ENCODE data around the gene SERPINB2. TPM values are rescaled to one million over a fixed set of nuclear protein-coding genes. Genes with fewer than 3 reads are reported as not detected.

SERPINB2 gene
- total RNA-seq, 2 experiments from 2014 or later: not detected

DNA sequence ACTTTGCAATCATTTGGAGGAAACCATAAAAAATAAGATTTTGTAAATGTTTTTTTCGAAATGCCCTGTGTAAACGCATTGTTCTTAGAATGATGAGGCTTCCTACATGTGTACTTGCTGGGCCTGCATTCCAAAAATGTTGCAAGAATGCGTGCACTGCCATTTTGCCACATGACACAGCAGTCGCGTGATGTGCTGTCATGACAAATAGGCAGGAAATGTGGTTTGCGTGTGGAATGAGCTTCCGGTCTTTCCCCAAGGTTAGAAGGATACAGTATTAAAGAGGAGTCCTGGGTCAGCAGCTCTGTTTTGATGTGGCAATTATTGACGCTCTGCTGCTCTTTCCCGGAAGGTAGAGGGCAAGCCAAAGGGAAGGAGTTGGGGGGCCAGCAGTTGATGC lies 18.1 kb upstream of the SERPINB2 start:
- DNase-seq (no peak), ATAC-seq (no peak)
- peaks cover 6% of the 10 kb centered on the region for H3K27me3 Mint-ChIP-seq
- no peaks in the 10 kb centered on the region for H3K9me3 Mint-ChIP-seq (ENCODE audit: low read depth)
- intact Hi-C loops (cut with DNase I, micrococcal nuclease): no loop called here
- no peak overlapping the region for H3K4me3 Mint-ChIP-seq
- H3K36me3 Mint-ChIP-seq (ENCODE audit: low read depth): no peaks in the 10 kb centered on the region
- no peak overlapping the region for H3K27ac Mint-ChIP-seq
- CTCF ChIA-PET: no interaction called here
- POLR2A ChIA-PET: no interaction called here
- H3K4me1 Mint-ChIP-seq: no peaks in the 10 kb centered on the region

DNA sequence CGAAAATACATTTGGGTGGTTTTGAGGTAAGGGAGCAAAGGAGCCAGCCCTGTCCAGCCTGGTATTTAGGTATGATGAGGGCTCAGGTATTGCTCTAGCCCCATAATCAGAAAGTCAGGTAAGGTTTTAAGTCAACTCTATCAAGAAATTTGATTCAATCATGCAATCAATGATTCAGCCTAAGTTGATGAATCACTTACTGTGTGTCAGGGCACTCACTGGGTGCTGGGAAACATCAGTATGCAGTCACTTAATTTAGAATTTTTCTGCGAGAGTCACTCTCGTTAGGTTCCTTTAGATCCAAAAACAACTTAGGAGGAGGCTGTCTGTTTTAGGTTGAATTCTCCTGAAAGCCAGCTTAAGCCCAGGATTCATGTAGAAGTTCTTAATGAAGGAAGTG lies 17.7 kb upstream of the SERPINB2 start:
- POLR2A ChIA-PET: no interaction called here
- H3K36me3 Mint-ChIP-seq (ENCODE audit: low read depth): no peaks in the 10 kb centered on the region
- H3K4me1 Mint-ChIP-seq: no peaks in the 10 kb centered on the region

GRCh38 chr18:63871836-63872235 lies 15.7 kb upstream of the SERPINB2 start:
- ChIA-PET POLR2A (no interaction called here), CTCF (interaction anchor here (1.1 kb wide), 1 partner anchor 38 kb away, joined by 4 read pairs; no protein-coding TSS in a partner anchor)
- Mint-ChIP-seq H3K27ac (no peak overlapping the region), H3K4me1 (no peaks in the 10 kb centered on the region), H3K27me3 (peaks cover 5% of the 10 kb centered on the region), H3K4me3 (no peak overlapping the region), H3K9me3 (ENCODE audit: low read depth) (peaks cover 2% of the 10 kb centered on the region), H3K36me3 (ENCODE audit: low read depth) (no peaks in the 10 kb centered on the region)
- ATAC-seq: no peak
- intact Hi-C loops (cut with DNase I, micrococcal nuclease): no loop called here
- no peak for DNase-seq

More for the DNA sequence above, 17.7 kb upstream of the SERPINB2 start:
- no peak overlapping the region for H3K4me3 Mint-ChIP-seq
- ATAC-seq: no peak
- CTCF ChIA-PET: no interaction called here
- no peak for DNase-seq
- intact Hi-C loops (cut with DNase I, micrococcal nuclease): no loop called here
- H3K27ac Mint-ChIP-seq: no peak overlapping the region
- H3K9me3 Mint-ChIP-seq (ENCODE audit: low read depth): no peaks in the 10 kb centered on the region
- peaks cover 6% of the 10 kb centered on the region for H3K27me3 Mint-ChIP-seq

DNA sequence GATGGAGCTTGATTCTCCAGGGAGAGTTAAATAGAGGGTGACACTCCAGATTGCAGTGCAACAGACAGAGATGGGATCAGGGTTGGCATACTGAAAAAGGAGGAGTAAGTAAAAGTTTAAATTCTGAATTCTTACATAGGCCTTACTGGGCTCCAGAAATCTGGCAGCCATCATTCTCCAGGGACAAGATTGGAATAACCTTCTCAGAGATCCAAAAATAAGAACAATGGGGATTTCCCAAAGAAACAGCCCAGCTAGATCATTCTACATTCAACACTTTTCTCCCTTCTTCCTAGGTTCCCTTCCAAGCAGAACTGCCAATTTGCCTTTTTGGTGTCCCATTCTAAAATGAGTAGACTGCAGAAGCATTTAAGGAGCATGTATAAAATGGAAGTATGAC lies 14.9 kb upstream of the SERPINB2 start:
- POLR2A ChIA-PET: no interaction called here
- H3K4me3 Mint-ChIP-seq: no peak overlapping the region
- intact Hi-C loops (cut with DNase I, micrococcal nuclease): no loop called here
- no peaks in the 10 kb centered on the region for H3K4me1 Mint-ChIP-seq
- peaks cover 2% of the 10 kb centered on the region for H3K9me3 Mint-ChIP-seq (ENCODE audit: low read depth)
- DNase-seq: no peak
- H3K36me3 Mint-ChIP-seq (ENCODE audit: low read depth): no peaks in the 10 kb centered on the region
- no peak overlapping the region for H3K27ac Mint-ChIP-seq
- CTCF ChIA-PET: no interaction called here
- peaks cover 5% of the 10 kb centered on the region for H3K27me3 Mint-ChIP-seq
- no peak for ATAC-seq

DNA sequence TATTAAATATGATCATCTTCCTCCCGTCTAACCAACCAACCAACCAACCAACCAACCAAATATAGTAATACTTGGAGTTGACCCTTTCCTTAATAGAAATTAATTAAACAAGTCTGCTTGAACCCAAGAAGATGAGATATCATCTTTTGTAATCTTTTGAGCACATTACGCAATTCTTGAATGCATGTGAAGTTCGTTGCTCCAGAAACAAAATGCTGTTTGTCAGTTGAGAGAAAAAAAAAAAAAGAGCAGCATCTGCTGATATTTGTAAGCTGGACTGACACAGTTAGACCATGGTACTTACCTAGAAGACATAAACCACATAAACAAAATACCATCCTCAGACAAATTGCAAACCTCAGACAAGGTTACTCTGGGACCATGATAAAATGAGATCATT lies 9.2 kb upstream of the SERPINB2 start:
- intact Hi-C loops (cut with DNase I, micrococcal nuclease): no loop called here
- Mint-ChIP-seq H3K27ac (no peak overlapping the region), H3K36me3 (ENCODE audit: low read depth) (no peaks in the 10 kb centered on the region), H3K4me3 (no peak overlapping the region), H3K9me3 (ENCODE audit: low read depth) (peaks cover 2% of the 10 kb centered on the region), H3K4me1 (peaks cover 9% of the 10 kb centered on the region), H3K27me3 (no peaks in the 10 kb centered on the region)
- ChIA-PET POLR2A (no interaction called here), CTCF (no interaction called here)
- ATAC-seq (no peak), DNase-seq (no peak)

GRCh38 chr18:63878925-63879324 lies 8.6 kb upstream of the SERPINB2 start:
- DNase-seq (no peak), ATAC-seq (no peak)
- Mint-ChIP-seq H3K4me3 (no peak overlapping the region), H3K36me3 (ENCODE audit: low read depth) (no peaks in the 10 kb centered on the region), H3K27ac (no peak overlapping the region), H3K9me3 (ENCODE audit: low read depth) (peaks cover 2% of the 10 kb centered on the region), H3K4me1 (peaks cover 9% of the 10 kb centered on the region), H3K27me3 (no peaks in the 10 kb centered on the region)
- intact Hi-C loops (cut with DNase I, micrococcal nuclease): no loop called here
- POLR2A ChIA-PET: no interaction called here
- CTCF ChIA-PET: no interaction called here

GRCh38 chr18:63879709-63880108 lies 7.8 kb upstream of the SERPINB2 start:
- ATAC-seq: no peak
- Mint-ChIP-seq H3K27me3 (no peaks in the 10 kb centered on the region), H3K4me3 (no peak overlapping the region), H3K27ac (no peak overlapping the region), H3K4me1 (peaks cover 9% of the 10 kb centered on the region), H3K36me3 (ENCODE audit: low read depth) (no peaks in the 10 kb centered on the region), H3K9me3 (ENCODE audit: low read depth) (peaks cover 2% of the 10 kb centered on the region)
- ChIA-PET POLR2A (no interaction called here), CTCF (interaction anchor here (1.0 kb wide), 1 partner anchor 108 kb away, joined by 3 read pairs; no protein-coding TSS in a partner anchor)
- DNase-seq: no peak
- intact Hi-C loops (cut with DNase I, micrococcal nuclease): loop anchor here (5.0 kb wide), 2 partner anchors 47 to 68 kb away; partner anchors contain the start of gene HMSD (in 1 of the 2)

GRCh38 chr18:63881851-63882250 lies 5.7 kb upstream of the SERPINB2 start:
- intact Hi-C loops (cut with DNase I, micrococcal nuclease): loop anchor here (2.0 to 5.0 kb wide), 3 partner anchors 50 to 69 kb away; partner anchors contain the start of gene HMSD (in 1 of the 2)
- H3K27me3 Mint-ChIP-seq: peaks cover 3% of the 10 kb centered on the region
- ATAC-seq (peak; percentile 66), DNase-seq (peak; percentile 22)
- peaks cover 9% of the 10 kb centered on the region for H3K4me1 Mint-ChIP-seq
- no peaks in the 10 kb centered on the region for H3K36me3 Mint-ChIP-seq (ENCODE audit: low read depth)
- no peak overlapping the region for H3K4me3 Mint-ChIP-seq
- H3K27ac Mint-ChIP-seq: no peak overlapping the region
- ChIA-PET CTCF (no interaction called here), POLR2A (no interaction called here)
- no peaks in the 10 kb centered on the region for H3K9me3 Mint-ChIP-seq (ENCODE audit: low read depth)

DNA sequence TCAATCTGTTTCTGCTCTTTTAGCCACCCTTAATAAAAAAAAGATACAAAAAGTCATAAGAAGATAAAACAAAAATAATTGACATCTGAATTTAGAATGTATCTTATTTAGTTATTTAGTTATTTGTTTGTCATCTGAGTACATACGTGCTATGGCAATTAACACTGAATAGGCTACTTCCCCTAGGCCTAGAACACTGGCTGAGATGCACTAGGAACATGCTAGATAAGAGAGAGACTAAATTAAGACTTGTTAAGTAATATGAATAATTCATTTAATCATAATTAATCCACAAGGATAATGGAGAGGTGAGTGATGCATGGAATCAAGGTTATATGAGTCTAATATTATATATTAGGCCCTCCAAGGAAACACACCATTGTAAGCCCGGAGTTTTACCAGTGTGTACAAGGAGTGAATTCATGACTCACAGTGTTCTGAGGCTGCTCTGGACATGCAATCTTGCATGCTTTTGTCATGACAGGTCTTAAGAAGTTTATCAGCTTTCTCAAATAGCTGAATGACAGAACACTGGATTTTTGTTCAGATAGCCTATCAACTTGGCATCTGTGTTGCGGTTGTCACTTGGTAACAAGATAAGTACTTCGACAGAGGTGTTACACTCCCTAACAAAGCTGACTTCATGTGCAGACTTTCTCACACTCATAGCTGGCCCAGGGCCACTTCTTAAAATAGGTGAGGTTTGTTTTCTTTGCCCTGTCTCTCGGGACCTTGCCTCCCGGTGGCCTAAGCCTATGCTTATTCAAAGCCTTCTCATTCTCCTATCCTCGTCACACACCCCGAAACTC lies 5.0 kb upstream of the SERPINB2 start:
- DNase-seq (no peak), ATAC-seq (peak; percentile 24)
- no peaks in the 10 kb centered on the region for H3K9me3 Mint-ChIP-seq (ENCODE audit: low read depth)
- peaks cover 12% of the 10 kb centered on the region for H3K4me1 Mint-ChIP-seq
- peaks cover 5% of the 10 kb centered on the region for H3K27me3 Mint-ChIP-seq
- no peak overlapping the region for H3K27ac Mint-ChIP-seq
- intact Hi-C loops (cut with DNase I, micrococcal nuclease): loop anchor here (2.0 to 5.0 kb wide), 3 partner anchors 50 to 68 kb away; partner anchors contain the start of gene HMSD (in 1 of the 2)
- H3K4me3 Mint-ChIP-seq: no peak overlapping the region
- H3K36me3 Mint-ChIP-seq (ENCODE audit: low read depth): no peaks in the 10 kb centered on the region
- ChIA-PET CTCF (no interaction called here), POLR2A (no interaction called here)

- no peak for DNase-seq
- peaks cover 11% of the 10 kb centered on the region for H3K27me3 Mint-ChIP-seq
- peaks cover 14% of the 10 kb centered on the region for H3K4me1 Mint-ChIP-seq
- H3K36me3 Mint-ChIP-seq (ENCODE audit: low read depth): no peaks in the 10 kb centered on the region
- H3K9me3 Mint-ChIP-seq (ENCODE audit: low read depth): no peaks in the 10 kb centered on the region
- intact Hi-C loops (cut with DNase I, micrococcal nuclease): loop anchor here (2.0 to 5.0 kb wide), 3 partner anchors 51 to 67 kb away; partner anchors contain the start of gene HMSD (in 1 of the 2)
- ATAC-seq: no peak
- CTCF ChIA-PET: no interaction called here
- H3K4me3 Mint-ChIP-seq: no peak overlapping the region
- no peak overlapping the region for H3K27ac Mint-ChIP-seq
- POLR2A ChIA-PET: no interaction called here
Measured at GRCh38 chr18:63883617-63884016, 3.9 kb upstream of the SERPINB2 start.

GRCh38 chr18:63888470-63889190 lies 1.1 kb downstream of the SERPINB2 start:
- ATAC-seq (no peak), DNase-seq (no peak)
- H3K4me1 Mint-ChIP-seq: peaks cover 4% of the 10 kb centered on the region
- no peak overlapping the region for H3K27ac Mint-ChIP-seq
- no peaks in the 10 kb centered on the region for H3K9me3 Mint-ChIP-seq (ENCODE audit: low read depth)
- H3K4me3 Mint-ChIP-seq: no peak overlapping the region
- POLR2A ChIA-PET: no interaction called here
- peaks cover 18% of the 10 kb centered on the region for H3K27me3 Mint-ChIP-seq
- no peaks in the 10 kb centered on the region for H3K36me3 Mint-ChIP-seq (ENCODE audit: low read depth)
- CTCF ChIA-PET: interaction anchor here (1.0 kb wide), 1 partner anchor 377 kb away, joined by 3 read pairs; no protein-coding TSS in a partner anchor
- intact Hi-C loops (cut with DNase I, micrococcal nuclease): no loop called here

- Mint-ChIP-seq H3K27ac (no peak overlapping the region), H3K36me3 (ENCODE audit: low read depth) (no peaks in the 10 kb centered on the region), H3K9me3 (ENCODE audit: low read depth) (no peaks in the 10 kb centered on the region), H3K4me1 (peaks cover 4% of the 10 kb centered on the region), H3K4me3 (no peak overlapping the region), H3K27me3 (peaks cover 18% of the 10 kb centered on the region)
- DNase-seq (no peak), ATAC-seq (no peak)
- CTCF ChIA-PET: interaction anchor here (0.6 to 1.1 kb wide), 3 partner anchors 47 to 1002 kb away, joined by 3 to 5 read pairs (median 3); no protein-coding TSS in a partner anchor
- POLR2A ChIA-PET: no interaction called here
- intact Hi-C loops (cut with DNase I, micrococcal nuclease): loop anchor here in 1 of 2 experiments (5.0 kb wide), 1 partner anchor 88 kb away; no protein-coding TSS in a partner anchor
Measured at GRCh38 chr18:63889626-63890025, 2.1 kb downstream of the SERPINB2 start.
